Measurements from ENCODE around the gene NOB1.
"Not testable (repeated sequence)": the region's sequence is repeated elsewhere in the genome, so short reads cannot be mapped to it uniquely, and the experiment has no call there.

NOB1 gene

GRCh38 chr16:69754469-69755310 is at the start of gene NOB1:
Gene NOB1, minus strand, starts transcription at chr16:69754926. Its CDS starts 16 bp downstream, at chr16:69754910.
- no peaks in the 10 kb centered on the region for H3K27me3 ChIP-seq (ENCODE audit: control insufficient read depth in 1 of 2, insufficient read depth in 2 of 2, low read length in 2 of 2)
- H3K4me1 ChIP-seq (ENCODE audit: insufficient read depth, low read length): peaks cover 15% of the 10 kb centered on the region
- peak within 1 kb of the TSS; percentile 84 for H3K9ac ChIP-seq (ENCODE audit: low read length)
- peak within 1 kb of the TSS; percentile 81 for H3K27ac ChIP-seq (ENCODE audit: low read depth, low read length)
- no peaks in the 10 kb centered on the region for H3K9me3 ChIP-seq (ENCODE audit: low read length)
- peak within 1 kb of the TSS; percentile 99 to 100 for H3K4me3 ChIP-seq (ENCODE audit: low read depth in 1 of 2, low read length in 2 of 2)
- peaks cover 10% of the 10 kb centered on the region for H3K36me3 ChIP-seq (ENCODE audit: insufficient read depth, low read length)

GRCh38 chr16:69804297-69804696 is 49.6 kb upstream of the NOB1 start:
- peaks cover 9% of the 10 kb centered on the region for H3K36me3 ChIP-seq (ENCODE audit: insufficient read depth, low read length)
- no peaks in the 10 kb centered on the region for H3K9me3 ChIP-seq (ENCODE audit: low read length)
- H3K4me3 ChIP-seq (ENCODE audit: low read depth in 1 of 2, low read length in 2 of 2): no peak overlapping the region
- H3K27me3 ChIP-seq (ENCODE audit: control insufficient read depth in 1 of 2, insufficient read depth in 2 of 2, low read length in 2 of 2): no peaks in the 10 kb centered on the region
- no peaks in the 10 kb centered on the region for H3K4me1 ChIP-seq (ENCODE audit: insufficient read depth, low read length)
- H3K9ac ChIP-seq (ENCODE audit: low read length): no peak overlapping the region
- H3K27ac ChIP-seq (ENCODE audit: low read depth, low read length): no peak overlapping the region

GRCh38 chr16:69799611-69800031 is 44.9 kb upstream of the NOB1 start:
- Histone ChIP-seq H3K9me3 (ENCODE audit: low read length) (no peaks in the 10 kb centered on the region), H3K36me3 (ENCODE audit: insufficient read depth, low read length) (peaks cover 13% of the 10 kb centered on the region), H3K9ac (ENCODE audit: low read length) (no peak overlapping the region), H3K27ac (ENCODE audit: low read depth, low read length) (no peak overlapping the region), H3K4me3 (ENCODE audit: low read depth in 1 of 2, low read length in 2 of 2) (no peak overlapping the region), H3K27me3 (ENCODE audit: control insufficient read depth in 1 of 2, insufficient read depth in 2 of 2, low read length in 2 of 2) (no peaks in the 10 kb centered on the region), H3K4me1 (ENCODE audit: insufficient read depth, low read length) (peaks cover 4% of the 10 kb centered on the region)

DNA sequence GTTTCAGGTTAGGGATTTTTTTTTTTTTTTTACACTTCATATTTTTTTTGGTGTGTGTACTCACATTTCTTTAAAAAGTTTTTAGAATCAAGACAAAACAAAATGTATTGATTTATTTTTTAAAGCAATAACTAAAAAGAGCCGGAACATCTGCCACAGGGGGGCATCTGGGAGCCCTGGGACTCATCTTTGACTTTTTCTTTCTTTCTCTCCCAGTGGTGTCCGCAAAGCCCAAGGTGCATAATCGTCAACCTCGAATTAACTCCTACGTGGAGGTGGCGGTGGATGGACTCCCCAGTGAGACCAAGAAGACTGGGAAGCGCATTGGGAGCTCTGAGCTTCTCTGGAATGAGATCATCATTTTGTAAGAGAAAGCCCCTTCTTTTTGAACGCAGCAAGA is 43.7 kb upstream of the NOB1 start:
- Histone ChIP-seq H3K4me1 (ENCODE audit: insufficient read depth, low read length) (peaks cover 4% of the 10 kb centered on the region), H3K9me3 (ENCODE audit: low read length) (no peaks in the 10 kb centered on the region), H3K9ac (ENCODE audit: low read length) (no peak overlapping the region), H3K27me3 (ENCODE audit: control insufficient read depth in 1 of 2, insufficient read depth in 2 of 2, low read length in 2 of 2) (no peaks in the 10 kb centered on the region), H3K4me3 (ENCODE audit: low read depth in 1 of 2, low read length in 2 of 2) (no peak overlapping the region), H3K27ac (ENCODE audit: low read depth, low read length) (no peak overlapping the region), H3K36me3 (ENCODE audit: insufficient read depth, low read length) (peaks cover 13% of the 10 kb centered on the region)

DNA sequence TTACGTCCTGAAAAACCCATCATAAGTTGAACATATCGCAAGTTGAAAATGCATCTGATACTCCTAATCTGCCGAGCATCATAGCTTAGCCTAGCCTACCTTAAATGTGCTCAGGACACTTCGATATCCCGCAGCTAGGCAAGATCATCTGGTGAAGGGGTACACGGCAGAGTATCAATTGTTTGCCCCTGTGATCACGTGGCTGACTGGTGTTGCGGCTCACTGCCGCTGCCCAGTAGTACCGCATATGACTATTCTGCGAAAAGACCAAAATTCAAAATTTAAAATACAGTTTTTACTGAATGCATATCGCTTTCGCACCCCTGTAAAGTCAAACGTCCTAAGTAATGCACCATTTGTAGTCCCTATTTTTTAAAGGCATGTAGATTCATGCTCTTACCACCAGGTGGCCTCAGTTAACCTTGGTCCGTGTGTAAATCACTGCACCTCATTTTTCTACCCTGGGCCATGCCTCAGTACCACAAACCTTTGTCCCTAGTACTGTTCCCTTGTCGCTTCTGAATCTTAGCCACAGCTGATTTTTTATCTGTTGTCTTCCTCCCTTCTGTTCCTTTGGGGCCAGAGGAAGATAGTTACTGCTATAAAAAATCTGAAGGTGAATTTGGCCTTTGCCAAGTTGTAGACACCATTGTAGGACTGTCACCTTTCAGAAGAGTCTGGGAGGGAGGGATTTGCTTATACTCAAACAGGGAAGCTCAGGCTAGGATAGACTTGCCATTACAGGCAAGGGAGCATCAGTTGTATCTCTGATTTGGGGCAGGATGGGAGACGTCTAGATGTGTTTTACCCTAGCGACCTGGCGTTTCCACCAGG is 41.8 kb upstream of the NOB1 start:
- Histone ChIP-seq H3K36me3 (ENCODE audit: insufficient read depth, low read length) (peaks cover 13% of the 10 kb centered on the region), H3K27ac (ENCODE audit: low read depth, low read length) (no peak overlapping the region), H3K9me3 (ENCODE audit: low read length) (no peaks in the 10 kb centered on the region), H3K4me3 (ENCODE audit: low read depth in 1 of 2, low read length in 2 of 2) (peak overlapping the region; percentile 33 to 39), H3K27me3 (ENCODE audit: control insufficient read depth in 1 of 2, insufficient read depth in 2 of 2, low read length in 2 of 2) (no peaks in the 10 kb centered on the region), H3K9ac (ENCODE audit: low read length) (no peak overlapping the region), H3K4me1 (ENCODE audit: insufficient read depth, low read length) (peaks cover 4% of the 10 kb centered on the region)

DNA sequence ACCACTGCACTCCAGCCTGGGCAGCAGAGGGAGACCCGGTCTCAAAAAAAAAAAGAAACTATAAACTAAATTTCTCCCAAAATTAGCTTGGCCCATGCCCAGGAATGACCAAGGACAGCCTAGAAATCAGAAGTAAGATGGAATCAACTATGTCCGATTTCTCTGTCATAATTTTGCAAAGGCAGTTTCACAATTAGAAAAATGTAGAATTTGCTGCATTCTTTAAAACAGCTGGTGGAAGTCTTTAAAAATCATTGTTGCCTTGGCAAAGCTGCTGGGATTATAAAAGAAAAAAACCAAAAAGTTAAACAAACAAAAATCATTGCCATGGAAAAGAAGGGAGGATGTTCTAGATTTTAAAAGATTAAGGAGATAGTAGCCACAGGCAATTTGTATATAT is 39.8 kb upstream of the NOB1 start:
- Histone ChIP-seq H3K4me1 (ENCODE audit: insufficient read depth, low read length) (peaks cover 4% of the 10 kb centered on the region), H3K9me3 (ENCODE audit: low read length) (no peaks in the 10 kb centered on the region), H3K4me3 (ENCODE audit: low read depth in 1 of 2, low read length in 2 of 2) (no peak overlapping the region), H3K27ac (ENCODE audit: low read depth, low read length) (no peak overlapping the region), H3K9ac (ENCODE audit: low read length) (no peak overlapping the region), H3K36me3 (ENCODE audit: insufficient read depth, low read length) (peaks cover 9% of the 10 kb centered on the region), H3K27me3 (ENCODE audit: control insufficient read depth in 1 of 2, insufficient read depth in 2 of 2, low read length in 2 of 2) (no peaks in the 10 kb centered on the region)

DNA sequence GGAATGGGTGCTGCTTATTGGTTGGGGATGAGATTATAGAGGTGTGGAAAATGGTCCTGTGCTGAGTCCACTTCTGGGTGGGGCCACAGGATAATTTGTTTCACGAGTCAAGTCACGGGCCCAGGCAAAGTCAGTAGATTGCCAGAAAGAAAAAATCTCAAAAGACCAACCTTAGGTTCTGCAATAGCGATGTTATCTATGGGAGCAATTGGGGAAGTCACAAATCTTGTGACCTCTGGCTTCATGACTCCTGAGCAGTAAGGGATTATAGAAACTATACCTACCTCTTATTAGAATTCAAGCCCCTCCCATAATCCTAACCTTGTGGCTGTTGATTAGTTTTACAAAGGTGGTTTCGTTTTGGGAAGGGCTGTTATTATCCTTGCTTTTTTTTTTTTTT is 38.8 kb upstream of the NOB1 start:
- no peak overlapping the region for H3K27ac ChIP-seq (ENCODE audit: low read depth, low read length)
- H3K36me3 ChIP-seq (ENCODE audit: insufficient read depth, low read length): peaks cover 4% of the 10 kb centered on the region
- no peak overlapping the region for H3K9ac ChIP-seq (ENCODE audit: low read length)
- H3K4me3 ChIP-seq (ENCODE audit: low read depth in 1 of 2, low read length in 2 of 2): no peak overlapping the region
- no peaks in the 10 kb centered on the region for H3K9me3 ChIP-seq (ENCODE audit: low read length)
- H3K4me1 ChIP-seq (ENCODE audit: insufficient read depth, low read length): peaks cover 4% of the 10 kb centered on the region
- H3K27me3 ChIP-seq (ENCODE audit: control insufficient read depth in 1 of 2, insufficient read depth in 2 of 2, low read length in 2 of 2): no peaks in the 10 kb centered on the region

- H3K9ac ChIP-seq (ENCODE audit: low read length); H3K4me1 ChIP-seq (ENCODE audit: insufficient read depth, low read length); H3K27me3 ChIP-seq (ENCODE audit: control insufficient read depth in 1 of 2, insufficient read depth in 2 of 2, low read length in 2 of 2); H3K4me3 ChIP-seq (ENCODE audit: low read depth in 1 of 2, low read length in 2 of 2); H3K9me3 ChIP-seq (ENCODE audit: low read length); H3K27ac ChIP-seq (ENCODE audit: low read depth, low read length): not testable (repeated sequence)
- H3K36me3 ChIP-seq (ENCODE audit: insufficient read depth, low read length): peaks cover 16% of the 10 kb centered on the region
Observed at GRCh38 chr16:69791391-69791847, 36.7 kb upstream of the NOB1 start.

DNA sequence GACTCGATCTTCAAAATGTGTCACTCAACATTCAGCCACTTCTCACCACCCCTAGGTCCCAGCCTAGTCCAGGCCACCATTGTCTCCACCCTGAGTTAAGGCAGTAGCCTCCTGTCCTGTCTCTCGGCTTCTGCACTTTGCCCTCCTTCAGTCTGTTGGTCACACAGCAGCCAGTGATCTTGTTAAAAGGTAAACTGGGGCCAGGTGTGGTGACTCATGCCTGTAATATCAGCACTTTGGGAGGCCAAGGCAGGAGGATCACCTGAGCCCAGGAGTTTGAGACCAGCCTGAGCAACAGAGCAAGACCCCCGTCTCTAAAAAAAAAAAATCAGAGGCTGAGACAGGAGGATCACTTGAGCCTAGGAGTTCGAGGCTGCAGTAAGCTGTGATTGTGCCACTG is 33.2 kb upstream of the NOB1 start:
- Histone ChIP-seq H3K4me3 (ENCODE audit: low read depth in 1 of 2, low read length in 2 of 2) (no peak overlapping the region), H3K4me1 (ENCODE audit: insufficient read depth, low read length) (no peaks in the 10 kb centered on the region), H3K36me3 (ENCODE audit: insufficient read depth, low read length) (peaks cover 16% of the 10 kb centered on the region), H3K27ac (ENCODE audit: low read depth, low read length) (no peak overlapping the region), H3K9me3 (ENCODE audit: low read length) (no peaks in the 10 kb centered on the region), H3K9ac (ENCODE audit: low read length) (no peak overlapping the region), H3K27me3 (ENCODE audit: control insufficient read depth in 1 of 2, insufficient read depth in 2 of 2, low read length in 2 of 2) (no peaks in the 10 kb centered on the region)

- Histone ChIP-seq H3K4me1 (ENCODE audit: insufficient read depth, low read length) (no peaks in the 10 kb centered on the region), H3K27ac (ENCODE audit: low read depth, low read length) (no peak overlapping the region), H3K9ac (ENCODE audit: low read length) (no peak overlapping the region), H3K9me3 (ENCODE audit: low read length) (no peaks in the 10 kb centered on the region), H3K4me3 (ENCODE audit: low read depth in 1 of 2, low read length in 2 of 2) (no peak overlapping the region), H3K36me3 (ENCODE audit: insufficient read depth, low read length) (peaks cover 14% of the 10 kb centered on the region), H3K27me3 (ENCODE audit: control insufficient read depth in 1 of 2, insufficient read depth in 2 of 2, low read length in 2 of 2) (no peaks in the 10 kb centered on the region)
Observed at GRCh38 chr16:69784586-69784985, 29.9 kb upstream of the NOB1 start.

GRCh38 chr16:69781118-69781517 is 26.4 kb upstream of the NOB1 start:
- no peaks in the 10 kb centered on the region for H3K27me3 ChIP-seq (ENCODE audit: control insufficient read depth in 1 of 2, insufficient read depth in 2 of 2, low read length in 2 of 2)
- H3K4me1 ChIP-seq (ENCODE audit: insufficient read depth, low read length): no peaks in the 10 kb centered on the region
- H3K4me3 ChIP-seq (ENCODE audit: low read depth in 1 of 2, low read length in 2 of 2): no peak overlapping the region
- H3K9me3 ChIP-seq (ENCODE audit: low read length): no peaks in the 10 kb centered on the region
- H3K9ac ChIP-seq (ENCODE audit: low read length): no peak overlapping the region
- no peaks in the 10 kb centered on the region for H3K36me3 ChIP-seq (ENCODE audit: insufficient read depth, low read length)
- no peak overlapping the region for H3K27ac ChIP-seq (ENCODE audit: low read depth, low read length)

Measured in muscle layer of colon (tissue), 2 donors.